SU-DHL-6 (cell line): Measurements from ENCODE around the gene BAMBI.

Experiments
- H2AFZ ChIP-seq: fragments of 200-600 bp; sonication (generic); 2 replicates; pipeline ENCODE4 v1.6.1; 2014; ENCODE audit warnings: low read depth, mild to moderate bottlenecking, moderate library complexity, mixed read lengths, antibody characterized with exemption, low read length; ENCODE audit not compliant: severe bottlenecking
- H3F3A ChIP-seq: fragments of 200-600 bp; shearing (Covaris generic); 2 replicates; pipeline ENCODE4 v1.6.0; 2016; ENCODE audit warnings: antibody characterized with exemption, mild to moderate bottlenecking; ENCODE audit not compliant: insufficient read depth
- H3K27ac ChIP-seq: fragments of 200-600 bp; sonication (generic); 2 replicates; pipeline ENCODE4 v1.5.1; 2016; ENCODE audit warnings: low read depth, mild to moderate bottlenecking, low read length, moderate library complexity, mixed read lengths
- H3K27me3 ChIP-seq: fragments of 200-600 bp; sonication (generic), shearing (Covaris generic); 2 replicates; pipeline ENCODE4 v1.6.0; 2014; ENCODE audit warnings: mild to moderate bottlenecking, low read length
- H3K36me3 ChIP-seq: fragments of 200-600 bp; sonication (generic); 2 replicates; pipeline ENCODE4 v1.6.1; 2014; ENCODE audit warnings: mild to moderate bottlenecking, low read length, mixed read lengths
- H3K4me2 ChIP-seq: fragments of 300-600, 200-600 bp; shearing (Covaris generic), sonication (generic); 2 replicates; pipeline ENCODE4 v1.6.0; 2014; ENCODE audit warnings: low read length, low read depth, mild to moderate bottlenecking; ENCODE audit not compliant: poor library complexity, severe bottlenecking
- H3K4me3 ChIP-seq: fragments of 200-600 bp; sonication (generic); 2 replicates; pipeline ENCODE4 v1.5.1; 2014; ENCODE audit warnings: antibody characterized with exemption, low read length, mild to moderate bottlenecking, mixed read lengths; ENCODE audit not compliant: insufficient read depth, poor library complexity, severe bottlenecking
- H3K79me2 ChIP-seq: fragments of 200-600 bp; sonication (generic); 2 replicates; pipeline ENCODE4 v1.6.1; 2014; ENCODE audit warnings: mild to moderate bottlenecking, low read length, moderate library complexity; ENCODE audit not compliant: insufficient read depth
- H3K9ac ChIP-seq: fragments of 200-600 bp; sonication (generic); 2 replicates; pipeline ENCODE4 v1.7.0; 2014; ENCODE audit warnings: mild to moderate bottlenecking, low read length
- H3K9me2 ChIP-seq: fragments of 200-600 bp; sonication (generic); replicated peaks from 2 replicates; pipeline ENCODE4 v1.6.1; 2014; ENCODE audit warnings: low read length; ENCODE audit not compliant: insufficient read depth
- H3K9me3 ChIP-seq: fragments of 200-600 bp; sonication (generic); 2 replicates; pipeline ENCODE4 v1.6.1; 2014; ENCODE audit warnings: low read length, mixed read lengths; ENCODE audit not compliant: insufficient read depth
- H4K20me1 ChIP-seq: fragments of 200-600 bp; sonication (generic); 2 replicates; pipeline ENCODE4 v1.6.1; 2014; ENCODE audit warnings: low read depth, mild to moderate bottlenecking, antibody characterized with exemption, low read length, moderate library complexity, mixed read lengths
- CTCF ChIP-seq: fragments of 200-600 bp; sonication (generic); IDR thresholded peaks from one replicate; pipeline ENCODE4 v1.5.1; 2017; ENCODE audit warnings: antibody characterized with exemption, mild to moderate bottlenecking, low read length, moderate library complexity; ENCODE audit not compliant: insufficient read depth, poor library complexity, severe bottlenecking
- EZH2phosphoT487 ChIP-seq: fragments of 200-600 bp; sonication (generic), shearing (Covaris generic); conservative IDR thresholded peaks from 2 replicates; pipeline ENCODE4 v1.6.1; 2018; ENCODE audit warnings: mild to moderate bottlenecking, antibody characterized with exemption, low read length, moderate library complexity, mixed read lengths

Gene BAMBI

GRCh38 chr10:28698075-28698474 is 20.8 kb downstream of the BAMBI start:
- Histone ChIP-seq H3K4me2 (no peak overlapping the region), H3K79me2 (no peaks in the 10 kb centered on the region), H3K27me3 (no peaks in the 10 kb centered on the region), H3K9me2 (no peaks in the 10 kb centered on the region), H3K27ac (no peak overlapping the region), H4K20me1 (no peaks in the 10 kb centered on the region), H3K36me3 (no peaks in the 10 kb centered on the region), H3K4me3 (no peak overlapping the region), H3K9me3 (no peaks in the 10 kb centered on the region), H3F3A (no peaks in the 10 kb centered on the region), H2AFZ (no peak overlapping the region), H3K9ac (no peak overlapping the region)
- no peak for TF ChIP-seq CTCF
- TF ChIP-seq EZH2phosphoT487 = no peak

GRCh38 chr10:28704464-28705161 is 27.3 kb downstream of the BAMBI start:
- TF ChIP-seq CTCF (no peak), EZH2phosphoT487 (no peak)
- no peak overlapping the region for H3K27ac ChIP-seq
- H3K4me2 ChIP-seq = no peak overlapping the region
- no peak overlapping the region for H3K9ac ChIP-seq
- H3K79me2 ChIP-seq = no peaks in the 10 kb centered on the region
- no peak overlapping the region for H2AFZ ChIP-seq
- H3K9me3 ChIP-seq = no peaks in the 10 kb centered on the region
- no peaks in the 10 kb centered on the region for H3K27me3 ChIP-seq
- no peaks in the 10 kb centered on the region for H3K36me3 ChIP-seq
- H3K4me3 ChIP-seq = no peak overlapping the region
- no peaks in the 10 kb centered on the region for H3F3A ChIP-seq
- H3K9me2 ChIP-seq = no peaks in the 10 kb centered on the region
- H4K20me1 ChIP-seq = no peaks in the 10 kb centered on the region

- H3K4me3 ChIP-seq = no peak overlapping the region
- TF ChIP-seq CTCF (no peak), EZH2phosphoT487 (no peak)
- no peaks in the 10 kb centered on the region for H3K9me2 ChIP-seq
- H3K36me3 ChIP-seq = no peaks in the 10 kb centered on the region
- no peaks in the 10 kb centered on the region for H4K20me1 ChIP-seq
- H3K27ac ChIP-seq = no peak overlapping the region
- no peak overlapping the region for H3K9ac ChIP-seq
- H2AFZ ChIP-seq = no peak overlapping the region
- H3K4me2 ChIP-seq = no peak overlapping the region
- H3K27me3 ChIP-seq = no peaks in the 10 kb centered on the region
- no peaks in the 10 kb centered on the region for H3K79me2 ChIP-seq
- no peaks in the 10 kb centered on the region for H3K9me3 ChIP-seq
- H3F3A ChIP-seq = no peaks in the 10 kb centered on the region
These were observed 28.2 kb downstream of the BAMBI start for GRCh38 chr10:28705472-28705871.
